Stimulated activated effector memory CD8-positive, alpha-beta T cell treated with anti-CD3 and anti-CD28 coated beads, Interleukin-12 subunit alpha, Interleukin-12 subunit beta, amount 100 ng/mL, for 72 hours (primary cell): ENCODE data around the gene VPS26C.

Experiments used
- ATAC-seq: fragments of 150-1000 bp; cut with Tn5 transposase; 2 replicates; pipeline ENCODE4 v1.10.0; 2021
- DNase-seq, 2 donors: peaks; one replicate each; pipeline ENCODE4 v3.0.0; 2021 to 2022; ENCODE audit warnings: low spot score in 2 of 2
- H3K27ac Mint-ChIP-seq: one replicate; pipeline ENCODE4 v1.8.0; 2022; ENCODE audit warnings: mild to moderate bottlenecking, mixed read lengths
- H3K36me3 Mint-ChIP-seq: one replicate; pipeline ENCODE4 v1.8.0; 2022; ENCODE audit warnings: mild to moderate bottlenecking, mixed read lengths
- H3K4me1 Mint-ChIP-seq: one replicate; pipeline ENCODE4 v1.8.0; 2022; ENCODE audit warnings: mixed read lengths
- H3K4me3 Mint-ChIP-seq: one replicate; pipeline ENCODE4 v1.8.0; 2022; ENCODE audit warnings: mild to moderate bottlenecking, mixed read lengths
- H3K9me3 Mint-ChIP-seq: one replicate; pipeline ENCODE4 v1.8.0; 2022; ENCODE audit warnings: mixed read lengths

The VPS26C gene

DNA sequence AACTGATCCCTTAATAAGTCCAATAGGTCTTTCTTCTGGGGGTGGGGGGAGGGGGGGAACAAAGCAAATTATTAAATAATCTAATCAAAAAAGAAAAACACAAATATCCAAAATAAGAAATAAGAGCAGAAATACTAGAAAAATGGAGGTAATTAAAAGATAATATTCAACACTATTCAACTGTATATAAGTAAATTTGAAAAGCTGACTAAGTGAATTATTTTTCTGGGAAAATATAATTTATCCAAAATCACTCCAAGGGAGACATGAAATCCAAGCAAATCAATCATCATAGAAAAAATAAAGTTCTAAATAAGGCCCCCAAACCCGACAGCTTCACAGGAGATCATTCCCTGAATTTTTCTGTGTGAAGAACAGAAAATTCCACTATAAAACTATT lies 18.8 kb downstream of the VPS26C start:
- Mint-ChIP-seq H3K36me3 (peaks cover 8% of the 10 kb centered on the region), H3K4me3 (no peak overlapping the region), H3K9me3 (no peaks in the 10 kb centered on the region), H3K4me1 (peaks cover 70% of the 10 kb centered on the region), H3K27ac (no peak overlapping the region)
- DNase-seq (no peak), ATAC-seq (no peak)

DNA sequence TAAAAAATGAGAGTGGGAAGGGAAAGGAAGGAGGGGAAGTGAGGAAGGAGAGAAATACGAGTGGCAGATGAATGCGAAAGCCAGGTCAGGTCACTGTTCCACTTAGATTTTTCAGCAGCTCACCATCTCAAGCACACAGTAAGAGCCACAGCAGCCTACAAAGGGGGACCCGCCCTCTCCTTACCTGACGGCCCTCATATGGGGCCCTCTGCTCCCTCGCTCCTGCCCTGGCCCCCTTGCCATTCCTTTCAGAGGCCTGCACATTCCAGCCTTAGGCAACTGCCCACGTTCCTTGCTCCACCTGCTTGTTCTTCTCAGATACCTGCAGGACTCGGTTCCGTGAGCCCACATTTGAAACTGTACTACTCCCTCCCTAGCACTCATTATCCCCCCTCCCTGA lies 22.0 kb downstream of the VPS26C start:
- Mint-ChIP-seq H3K4me1 (peaks cover 77% of the 10 kb centered on the region), H3K36me3 (peaks cover 24% of the 10 kb centered on the region), H3K9me3 (no peaks in the 10 kb centered on the region), H3K4me3 (peak overlapping the region; percentile 61), H3K27ac (peak overlapping the region; percentile 84)
- ATAC-seq: peak; percentile 24
- DNase-seq: no peak

DNA sequence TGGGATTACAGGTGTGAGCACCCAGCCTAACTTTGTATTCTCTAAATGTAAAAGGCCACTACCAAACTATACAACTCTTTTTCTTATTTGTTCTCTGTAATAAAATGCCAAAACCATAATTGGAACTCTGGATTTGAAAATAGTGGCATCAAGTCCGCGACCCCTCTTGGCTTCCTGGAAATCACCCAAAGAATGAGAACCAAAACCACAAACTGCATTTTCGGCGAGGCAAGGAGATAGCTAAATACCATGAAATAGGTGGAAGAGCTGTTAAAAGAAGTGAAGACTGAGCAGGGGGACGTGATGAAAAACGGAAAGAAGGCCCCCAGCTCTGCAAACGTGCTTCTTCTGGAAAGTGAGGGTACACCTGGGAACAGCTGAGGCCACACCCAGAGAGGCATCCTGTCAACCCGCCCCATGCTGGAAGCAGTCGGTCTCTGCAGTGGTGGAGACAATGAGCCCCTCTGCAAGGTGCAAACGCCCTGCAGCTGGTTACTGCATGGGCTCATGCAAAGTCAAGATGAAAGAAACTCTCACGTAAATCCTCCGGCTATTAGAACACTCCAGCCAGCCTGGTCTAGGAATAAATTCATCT lies 22.5 kb downstream of the VPS26C start:
- Mint-ChIP-seq H3K4me3 (peak overlapping the region; percentile 61), H3K36me3 (peaks cover 29% of the 10 kb centered on the region), H3K9me3 (no peaks in the 10 kb centered on the region), H3K4me1 (peaks cover 77% of the 10 kb centered on the region), H3K27ac (peak overlapping the region; percentile 84)
- DNase-seq: peak in 1 of 2 donors; percentile 58
- ATAC-seq: peak; percentile 71

DNA sequence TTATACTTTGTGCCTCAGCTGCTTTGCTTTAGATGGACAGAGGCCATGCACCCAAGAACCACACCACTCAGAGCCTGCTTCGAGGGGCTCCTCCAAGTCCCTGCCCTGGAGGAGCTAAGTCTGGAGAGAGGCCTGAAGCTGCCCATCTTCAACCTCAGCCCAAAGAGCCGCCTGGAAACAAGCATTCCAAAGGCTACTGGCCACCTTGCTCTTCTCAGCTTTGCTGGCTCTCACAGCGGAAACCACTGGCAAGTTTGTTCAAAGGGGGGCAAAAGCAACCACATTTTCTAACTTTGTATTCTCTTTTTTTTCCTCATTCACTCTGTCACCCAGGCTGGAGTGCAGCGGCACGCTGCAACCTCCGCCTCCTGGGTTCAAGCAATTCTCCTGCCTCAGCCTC lies 23.2 kb downstream of the VPS26C start:
- Mint-ChIP-seq H3K36me3 (peaks cover 36% of the 10 kb centered on the region), H3K4me3 (peak overlapping the region; percentile 61), H3K9me3 (no peaks in the 10 kb centered on the region), H3K27ac (peak overlapping the region; percentile 84), H3K4me1 (peaks cover 74% of the 10 kb centered on the region)
- ATAC-seq (no peak), DNase-seq (no peak)

DNA sequence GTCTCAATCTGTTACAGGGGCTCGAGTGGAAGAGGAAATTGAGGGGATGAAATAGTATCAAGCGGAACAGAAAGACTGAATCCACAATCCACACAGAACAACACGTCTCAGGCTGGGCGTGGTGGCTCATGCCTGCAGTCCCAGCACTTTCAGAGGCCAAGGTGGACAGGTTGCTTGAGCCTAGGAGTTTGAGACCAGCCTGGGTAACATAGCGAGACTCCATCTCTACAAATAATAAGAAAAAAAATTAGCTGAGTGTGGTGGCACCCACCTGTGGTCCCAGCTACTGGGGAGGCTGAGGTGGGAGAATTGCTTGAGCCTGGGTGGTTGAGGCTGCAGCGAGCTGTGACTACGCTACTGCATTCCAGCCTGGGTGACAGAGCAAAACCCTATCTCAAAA lies 25.7 kb downstream of the VPS26C start:
- no peaks in the 10 kb centered on the region for H3K9me3 Mint-ChIP-seq
- DNase-seq (no peak), ATAC-seq (no peak)
- H3K27ac Mint-ChIP-seq: peak overlapping the region; percentile 76
- peaks cover 64% of the 10 kb centered on the region for H3K4me1 Mint-ChIP-seq
- H3K4me3 Mint-ChIP-seq: no peak overlapping the region
- peaks cover 53% of the 10 kb centered on the region for H3K36me3 Mint-ChIP-seq

DNA sequence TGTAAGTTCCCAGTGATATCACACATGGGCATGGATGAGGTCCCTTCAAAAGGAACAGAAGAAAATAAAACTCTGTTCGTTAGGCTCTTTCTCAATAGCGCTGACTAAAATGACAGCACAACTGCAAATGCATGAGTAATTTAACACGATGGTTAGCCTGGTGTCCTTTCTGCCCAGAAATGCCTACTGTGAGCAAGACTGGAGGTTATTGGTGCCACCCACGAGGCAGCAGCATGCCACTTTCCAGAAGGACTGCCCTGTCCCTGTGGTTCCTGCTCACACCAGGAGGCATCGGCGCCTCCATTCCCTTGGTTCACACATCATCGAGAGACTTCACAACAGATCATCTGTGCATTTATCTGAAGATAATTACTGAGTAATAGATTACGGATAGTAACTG lies 26.2 kb downstream of the VPS26C start:
- ATAC-seq: peak; percentile 63
- H3K4me3 Mint-ChIP-seq: no peak overlapping the region
- DNase-seq: peak in 1 of 2 donors; percentile 48
- peaks cover 57% of the 10 kb centered on the region for H3K36me3 Mint-ChIP-seq
- no peaks in the 10 kb centered on the region for H3K9me3 Mint-ChIP-seq
- peak overlapping the region; percentile 76 for H3K27ac Mint-ChIP-seq
- peaks cover 60% of the 10 kb centered on the region for H3K4me1 Mint-ChIP-seq

DNA sequence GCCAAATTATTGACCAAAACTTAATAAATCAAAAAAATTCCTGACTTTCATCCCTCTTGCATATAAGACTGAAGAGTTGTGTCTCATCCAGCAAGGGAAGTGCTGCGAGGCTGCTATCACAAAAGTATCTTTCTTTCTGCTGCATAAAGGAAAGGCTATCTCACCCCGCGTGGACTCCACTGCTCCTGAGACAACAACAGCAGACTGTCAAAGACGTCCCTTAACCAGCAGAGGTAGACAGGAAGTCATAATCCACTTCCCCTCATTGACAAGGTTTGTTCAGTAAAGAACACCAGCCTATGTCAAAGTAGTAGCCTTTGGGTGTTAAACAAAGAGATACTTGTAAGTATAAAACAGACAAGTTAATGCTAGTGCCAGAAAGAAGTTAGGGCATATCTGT lies 29.4 kb downstream of the VPS26C start:
- H3K4me1 Mint-ChIP-seq: peaks cover 29% of the 10 kb centered on the region
- H3K9me3 Mint-ChIP-seq: no peaks in the 10 kb centered on the region
- H3K36me3 Mint-ChIP-seq: peaks cover 68% of the 10 kb centered on the region
- no peak overlapping the region for H3K4me3 Mint-ChIP-seq
- no peak for ATAC-seq
- peak in 1 of 2 donors; percentile 46 for DNase-seq
- H3K27ac Mint-ChIP-seq: peak overlapping the region; percentile 81

DNA sequence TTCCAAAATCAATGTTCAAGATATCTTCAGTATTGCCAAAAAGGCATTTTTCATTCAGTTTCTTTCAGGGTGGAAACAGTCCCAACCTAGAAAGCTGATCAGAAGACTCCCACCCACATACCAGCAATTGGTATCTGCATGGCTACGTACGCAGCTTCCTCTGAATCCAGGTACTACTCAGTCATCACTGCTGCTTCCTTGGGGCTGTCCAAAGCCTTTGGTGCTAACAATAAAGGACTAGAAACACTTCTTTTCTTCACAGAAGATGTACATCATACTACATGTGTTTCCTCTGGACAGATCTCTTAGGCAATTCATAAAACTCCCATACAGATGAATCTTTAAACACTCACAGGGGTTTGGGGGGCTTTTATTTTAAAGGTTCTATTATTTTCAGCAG lies 29.8 kb downstream of the VPS26C start:
- H3K27ac Mint-ChIP-seq: peak overlapping the region; percentile 81
- H3K9me3 Mint-ChIP-seq: no peaks in the 10 kb centered on the region
- H3K36me3 Mint-ChIP-seq: peaks cover 73% of the 10 kb centered on the region
- no peak for ATAC-seq
- no peak overlapping the region for H3K4me3 Mint-ChIP-seq
- no peak for DNase-seq
- peaks cover 29% of the 10 kb centered on the region for H3K4me1 Mint-ChIP-seq

DNA sequence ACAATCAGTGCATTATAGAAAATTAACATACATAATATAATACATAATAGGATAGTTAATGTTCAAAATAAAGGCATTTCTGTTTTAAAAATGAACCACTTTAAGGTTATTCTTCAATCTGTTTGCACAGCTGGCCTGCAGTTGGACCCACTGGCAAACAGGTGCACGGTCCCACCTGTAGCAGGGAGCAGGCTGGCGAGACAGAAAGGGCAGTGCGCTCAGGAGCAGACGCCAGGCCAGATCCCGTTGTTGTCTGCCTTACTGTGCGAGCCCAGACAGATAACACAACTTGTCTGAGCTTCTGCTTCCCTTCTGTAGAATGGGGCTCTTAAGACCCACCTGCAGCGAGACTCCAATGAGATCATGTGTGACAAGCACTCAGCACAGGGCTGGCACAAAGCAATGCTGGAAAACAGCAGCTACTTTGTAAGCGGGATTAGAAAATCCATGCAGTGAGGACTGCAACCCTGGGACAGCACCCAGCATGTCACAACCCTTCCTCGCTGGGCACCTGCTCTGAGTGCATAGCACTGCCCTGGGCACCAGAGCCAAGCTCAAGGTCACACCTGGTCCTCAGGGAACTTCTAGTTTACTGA lies 33.5 kb downstream of the VPS26C start:
- peaks cover 79% of the 10 kb centered on the region for H3K36me3 Mint-ChIP-seq
- no peaks in the 10 kb centered on the region for H3K9me3 Mint-ChIP-seq

DNA sequence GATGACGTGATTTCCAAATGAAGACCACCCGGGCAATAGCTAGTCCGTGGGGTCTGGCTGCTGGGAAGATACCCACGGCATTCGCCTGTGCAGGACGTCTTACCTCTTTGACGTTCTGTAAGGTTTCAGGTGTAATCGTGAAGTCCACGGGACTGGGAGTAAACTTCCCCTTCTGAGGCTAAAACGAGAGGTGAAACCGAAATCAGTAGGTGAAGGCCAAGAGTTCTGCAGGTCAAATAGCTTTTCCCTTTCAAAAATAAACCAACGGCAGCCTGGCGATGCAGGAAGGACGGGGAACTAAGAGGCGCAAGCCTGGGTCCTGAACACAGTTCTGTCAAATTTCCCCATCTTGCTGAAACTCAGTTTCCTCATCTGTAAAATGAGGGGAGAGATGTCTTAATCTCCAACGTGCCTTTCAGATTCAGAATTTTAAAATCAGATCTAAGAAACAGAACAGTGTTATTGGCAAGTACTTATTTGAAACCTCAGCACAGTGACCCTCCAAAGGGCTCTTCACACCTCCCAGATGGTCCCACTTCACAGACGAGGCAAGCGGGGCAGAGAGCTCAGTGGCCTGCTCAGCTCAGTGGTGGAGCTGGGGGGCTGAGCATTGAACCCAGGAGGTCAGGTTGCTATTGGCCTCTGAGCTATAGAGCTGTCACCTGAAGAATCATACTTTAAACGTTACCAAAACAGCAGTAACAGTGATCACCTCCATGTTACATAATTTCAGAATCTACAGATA lies 34.7 kb downstream of the VPS26C start:
- peaks cover 78% of the 10 kb centered on the region for H3K36me3 Mint-ChIP-seq
- no peaks in the 10 kb centered on the region for H3K9me3 Mint-ChIP-seq
- no peak overlapping the region for H3K4me3 Mint-ChIP-seq
- H3K27ac Mint-ChIP-seq: peak overlapping the region; percentile 5
- DNase-seq (no peak), ATAC-seq (no peak)
- H3K4me1 Mint-ChIP-seq: peaks cover 17% of the 10 kb centered on the region

More for the DNA sequence above, 33.5 kb downstream of the VPS26C start:
- H3K4me3 Mint-ChIP-seq: no peak overlapping the region
- no peak for ATAC-seq
- DNase-seq: no peak
- no peak overlapping the region for H3K27ac Mint-ChIP-seq
- peaks cover 20% of the 10 kb centered on the region for H3K4me1 Mint-ChIP-seq

DNA sequence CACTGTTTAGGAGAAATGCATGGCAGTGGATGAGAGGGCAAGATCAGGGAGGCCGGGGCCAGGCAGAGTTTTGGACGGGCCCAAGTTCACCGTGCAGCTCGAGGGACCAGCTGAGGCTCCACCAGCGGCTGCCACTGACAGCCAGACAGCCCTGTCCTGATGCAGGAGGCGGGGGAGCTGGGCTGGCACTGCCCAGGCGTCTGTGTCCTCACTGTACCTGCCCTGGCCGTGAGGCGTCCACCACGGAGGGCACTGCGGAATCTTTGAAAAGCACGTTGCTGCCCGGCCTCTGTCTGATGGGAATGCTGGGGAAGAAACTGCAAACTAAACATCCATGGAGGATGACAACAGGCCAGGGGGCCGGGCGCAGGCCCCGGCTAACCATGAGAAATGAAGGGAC lies 35.5 kb downstream of the VPS26C start:
- Mint-ChIP-seq H3K27ac (no peak overlapping the region), H3K9me3 (no peaks in the 10 kb centered on the region), H3K4me3 (no peak overlapping the region), H3K36me3 (peaks cover 77% of the 10 kb centered on the region), H3K4me1 (peaks cover 16% of the 10 kb centered on the region)
- ATAC-seq (no peak), DNase-seq (peak in 1 of 2 donors; percentile 44)

DNA sequence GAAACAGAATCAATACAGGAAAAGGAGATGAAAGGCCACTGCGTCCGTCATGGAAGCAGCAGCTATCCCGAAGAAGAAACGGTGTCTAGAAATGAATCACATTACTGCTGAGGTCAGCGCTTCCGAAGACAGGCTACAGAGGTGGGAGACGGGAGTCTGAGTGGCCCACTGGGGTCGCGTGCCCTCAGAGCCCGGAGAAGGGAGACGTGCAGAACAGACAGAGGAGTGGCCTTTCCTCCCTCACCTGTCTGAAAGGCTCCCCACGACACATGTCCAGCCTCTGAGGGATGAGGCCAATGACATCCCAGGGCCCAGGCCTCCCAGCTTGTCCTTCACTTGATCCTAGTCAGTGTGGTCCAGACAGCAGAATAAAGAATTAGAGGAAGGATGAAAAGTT lies 35.9 kb downstream of the VPS26C start:
- H3K36me3 Mint-ChIP-seq: peaks cover 76% of the 10 kb centered on the region

DNA sequence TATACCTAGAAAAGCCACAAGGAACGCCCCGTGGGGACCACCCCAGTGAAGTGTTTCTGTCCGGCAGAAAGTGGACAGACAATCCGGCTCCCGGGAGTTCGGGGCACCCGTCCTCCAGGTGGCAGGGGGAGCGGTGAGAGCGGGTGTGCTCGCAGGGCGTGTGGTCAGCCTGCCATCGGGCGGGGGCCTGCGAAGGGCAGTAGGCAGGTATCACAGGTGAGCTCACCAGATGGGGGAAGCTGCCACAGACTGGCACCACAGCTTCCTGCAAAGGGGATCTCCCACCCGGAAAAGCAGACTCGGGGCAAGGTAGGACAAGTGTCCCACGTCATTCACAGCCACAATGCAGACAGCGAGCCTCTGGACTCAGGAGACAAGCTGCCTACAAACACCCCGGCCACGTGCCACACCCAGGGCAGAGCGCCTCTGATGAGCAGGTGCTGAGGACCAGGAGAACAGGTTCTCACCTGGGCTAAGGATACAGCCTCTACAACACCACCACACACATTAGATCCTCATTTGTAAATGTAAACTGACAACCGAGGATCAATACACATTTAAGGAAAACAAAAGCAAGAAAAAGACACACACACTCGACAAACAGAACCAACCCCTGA lies 36.4 kb downstream of the VPS26C start:
- Mint-ChIP-seq H3K4me3 (no peak overlapping the region), H3K4me1 (peaks cover 26% of the 10 kb centered on the region), H3K27ac (peak overlapping the region; percentile 43), H3K36me3 (peaks cover 75% of the 10 kb centered on the region), H3K9me3 (no peaks in the 10 kb centered on the region)
- no peak for ATAC-seq
- DNase-seq: no peak

More for the DNA sequence above, 35.9 kb downstream of the VPS26C start:
- H3K27ac Mint-ChIP-seq: peak overlapping the region; percentile 43
- ATAC-seq (no peak), DNase-seq (peak in 1 of 2 donors; percentile 46)
- H3K9me3 Mint-ChIP-seq: no peaks in the 10 kb centered on the region
- no peak overlapping the region for H3K4me3 Mint-ChIP-seq
- peaks cover 21% of the 10 kb centered on the region for H3K4me1 Mint-ChIP-seq

DNA sequence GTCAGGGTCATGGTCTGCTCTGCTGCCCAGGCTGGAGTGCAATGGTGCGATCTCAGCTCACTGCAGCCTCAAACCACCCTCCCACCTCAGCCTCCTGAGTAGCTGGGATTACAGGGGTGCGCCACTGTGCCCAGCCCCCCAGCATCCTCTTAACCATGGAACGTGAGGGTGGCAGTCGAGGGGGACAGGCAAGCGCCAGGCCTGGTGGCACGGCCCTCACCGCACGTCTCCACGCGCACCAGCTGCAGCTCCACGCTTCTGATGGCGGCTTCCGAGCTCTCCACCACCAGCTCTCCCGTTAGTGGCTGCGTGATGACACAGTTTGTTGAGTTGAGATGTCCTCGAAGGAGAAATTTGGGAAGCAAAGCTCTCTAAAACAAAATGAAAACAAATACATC lies 39.1 kb downstream of the VPS26C start:
- ATAC-seq (no peak), DNase-seq (no peak)
- peaks cover 44% of the 10 kb centered on the region for H3K4me1 Mint-ChIP-seq
- H3K9me3 Mint-ChIP-seq: no peaks in the 10 kb centered on the region
- H3K4me3 Mint-ChIP-seq: no peak overlapping the region
- H3K27ac Mint-ChIP-seq: no peak overlapping the region
- H3K36me3 Mint-ChIP-seq: peaks cover 91% of the 10 kb centered on the region
